Caki2 (cell line): ENCODE measurements around the gene CCND3. TPM values are rescaled to one million over a fixed set of nuclear protein-coding genes. Genes with fewer than 3 reads are reported as not detected.
"Not testable (repeated sequence)": the region's sequence is repeated elsewhere in the genome, so short reads cannot be mapped to it uniquely, and the experiment has no call there.

Experiments
- DNase-seq: peaks from one replicate; pipeline ENCODE4 v3.0.0-alpha.2; 2015; ENCODE audit warnings: low read depth
- in situ Hi-C: cut with HindIII; loops from 2 replicates; pipeline ENCODE4 v1.10.0; 2016; ENCODE audit warnings: low sequenced_read_pairs, low pct_unique_long_range_greater_than_20kb, mixed read lengths
- total RNA-seq: library from RNA; depleted of rRNA; stranded (reverse); fragments of >200 nt; shearing (Covaris generic); gene quantifications from 2 replicates; pipeline ENCODE4 v1.2.3, GENCODE V29; 2014; ENCODE audit warnings: low replicate concordance

Gene CCND3
- total RNA-seq, 1 experiment from 2014 or later, result 278 TPM

DNA sequence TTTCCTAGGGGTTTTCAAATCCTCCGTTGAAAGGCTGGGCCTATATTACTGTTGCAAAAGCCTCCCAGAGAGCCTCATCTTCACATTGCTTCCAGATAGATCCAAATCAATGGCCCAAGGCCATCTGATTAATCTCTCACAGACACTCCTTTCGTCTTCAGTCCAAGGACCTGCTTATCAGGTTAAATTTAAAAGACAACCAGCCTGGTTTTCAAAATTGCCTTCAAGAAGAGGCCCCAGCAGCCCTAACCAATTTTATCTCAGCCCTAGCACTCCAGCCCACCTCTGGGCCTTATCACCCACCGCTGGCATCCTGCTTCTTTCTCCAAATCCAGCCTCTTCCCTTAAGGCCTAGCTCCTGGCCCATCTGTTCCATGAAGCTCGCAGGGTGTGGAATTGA is 15.5 kb upstream of the CCND3 start:
- no peak for DNase-seq
- in situ Hi-C loops, result no loop called here

DNA sequence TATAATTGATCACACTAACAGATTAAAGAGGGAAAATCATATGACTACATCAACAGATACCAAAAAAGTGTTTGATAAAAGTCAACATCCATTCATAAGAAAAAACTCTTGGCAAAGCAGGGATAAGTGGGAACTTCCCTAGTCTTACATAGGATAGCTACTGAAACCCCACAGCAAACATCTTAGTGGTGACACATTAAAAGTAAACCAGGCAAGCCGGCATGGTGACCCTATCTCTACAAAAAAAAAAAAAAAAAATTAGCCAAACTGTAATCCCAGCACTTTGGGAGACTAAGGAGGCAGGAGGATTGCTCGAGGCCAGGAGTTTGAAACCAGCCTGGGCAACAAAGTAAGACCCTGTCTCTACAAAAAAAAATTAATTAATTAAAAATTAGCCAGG is 13.8 kb upstream of the CCND3 start:
- in situ Hi-C loops, result no loop called here
- DNase-seq, result no peak

DNA sequence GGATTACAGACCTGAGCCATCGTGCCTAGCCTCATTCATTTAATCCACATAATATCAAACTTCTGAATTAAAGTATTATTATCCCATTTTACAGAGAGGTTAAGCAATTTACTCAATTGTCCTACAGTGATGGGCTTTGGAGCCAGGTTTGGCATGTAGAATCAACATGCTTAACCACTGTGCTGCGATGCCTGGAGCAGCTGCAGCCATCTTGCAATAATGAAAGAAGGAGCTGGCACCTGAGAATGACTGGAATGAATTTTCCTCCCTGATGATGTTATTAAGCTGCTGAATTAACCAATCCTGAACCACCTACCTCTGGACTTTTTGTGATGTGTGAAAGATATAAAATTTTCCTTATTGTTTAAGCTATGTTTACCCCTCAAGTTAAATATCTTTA is 13.1 kb upstream of the CCND3 start:
- no peak for DNase-seq
- in situ Hi-C loops, result no loop called here

DNA sequence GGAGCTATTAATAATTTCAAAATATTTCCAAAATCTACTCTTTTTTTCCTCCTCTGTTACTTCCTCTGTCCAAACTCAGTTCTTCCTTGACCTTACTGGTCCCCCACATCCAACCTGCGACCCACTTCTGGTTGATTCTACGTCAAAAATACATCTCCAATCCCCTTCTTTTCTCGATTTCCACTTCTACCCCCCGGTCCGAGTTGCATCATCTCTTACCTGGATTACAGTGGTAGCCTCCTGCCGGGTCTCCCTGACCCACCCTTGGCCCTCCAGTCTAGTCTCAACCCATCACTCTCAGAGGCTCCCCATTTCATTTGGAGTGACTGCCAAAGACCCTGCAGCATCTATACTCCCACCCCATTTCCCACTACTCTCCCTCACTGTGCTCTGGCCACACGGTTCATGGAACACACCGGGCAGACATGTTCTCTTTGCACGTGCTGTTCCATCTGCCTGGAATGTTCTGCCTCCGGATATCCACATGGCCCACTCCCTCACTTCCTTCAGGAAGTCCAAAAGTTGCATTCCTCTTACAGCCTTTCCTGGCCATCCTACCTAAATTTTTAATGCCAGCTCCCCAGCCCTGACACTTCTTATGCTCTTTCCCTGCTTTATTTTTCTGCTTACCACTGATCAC is 6.1 kb upstream of the CCND3 start:
- in situ Hi-C loops, result loop anchor here (25.0 kb wide), 1 partner anchor 90 kb away; no protein-coding TSS in a partner anchor

DNA sequence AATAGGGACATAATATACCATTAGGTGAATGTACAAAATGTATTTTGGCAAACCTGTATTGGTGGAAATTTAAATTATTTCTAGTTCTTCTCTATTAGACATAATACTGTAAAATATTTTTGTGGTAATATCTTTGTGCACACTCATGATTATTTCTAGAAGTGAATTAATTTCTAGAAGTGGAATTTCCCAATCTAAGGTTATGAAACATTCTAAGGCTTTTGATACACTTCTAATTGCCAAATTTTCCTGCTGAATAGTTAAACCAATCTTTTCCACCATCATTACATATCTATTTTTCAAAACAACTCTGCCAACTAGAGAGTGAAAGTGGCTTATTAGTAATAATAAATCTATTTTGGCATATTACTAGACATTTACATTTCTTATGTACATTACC is 1.8 kb upstream of the CCND3 start:
- in situ Hi-C loops, result loop anchor here (25.0 kb wide), 1 partner anchor 94 kb away; no protein-coding TSS in a partner anchor
- no peak for DNase-seq

More for the DNA sequence above, 6.1 kb upstream of the CCND3 start:
- DNase-seq, result no peak

DNA sequence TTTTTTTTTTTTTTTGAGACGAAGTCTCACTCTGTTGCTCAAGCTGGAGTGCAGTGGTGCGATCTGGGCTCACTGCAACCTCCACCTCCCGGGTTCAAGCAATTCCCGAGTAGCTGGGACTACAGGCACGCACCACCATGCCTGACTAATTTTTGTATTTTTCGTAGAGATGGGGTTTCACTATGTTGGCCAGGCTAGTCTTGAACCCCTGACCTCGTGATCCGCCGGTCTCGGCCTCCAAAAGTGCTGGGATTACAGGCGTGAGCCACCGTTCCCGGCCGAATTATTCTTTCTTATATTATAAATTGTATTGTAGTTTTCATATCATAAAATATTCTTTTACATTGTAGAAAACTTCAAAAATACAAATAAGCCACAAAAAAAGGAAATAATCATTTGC is 1.3 kb upstream of the CCND3 start:
- not testable (repeated sequence) for DNase-seq
- in situ Hi-C loops, result loop anchor here (25.0 kb wide), 1 partner anchor 94 kb away; no protein-coding TSS in a partner anchor

DNA sequence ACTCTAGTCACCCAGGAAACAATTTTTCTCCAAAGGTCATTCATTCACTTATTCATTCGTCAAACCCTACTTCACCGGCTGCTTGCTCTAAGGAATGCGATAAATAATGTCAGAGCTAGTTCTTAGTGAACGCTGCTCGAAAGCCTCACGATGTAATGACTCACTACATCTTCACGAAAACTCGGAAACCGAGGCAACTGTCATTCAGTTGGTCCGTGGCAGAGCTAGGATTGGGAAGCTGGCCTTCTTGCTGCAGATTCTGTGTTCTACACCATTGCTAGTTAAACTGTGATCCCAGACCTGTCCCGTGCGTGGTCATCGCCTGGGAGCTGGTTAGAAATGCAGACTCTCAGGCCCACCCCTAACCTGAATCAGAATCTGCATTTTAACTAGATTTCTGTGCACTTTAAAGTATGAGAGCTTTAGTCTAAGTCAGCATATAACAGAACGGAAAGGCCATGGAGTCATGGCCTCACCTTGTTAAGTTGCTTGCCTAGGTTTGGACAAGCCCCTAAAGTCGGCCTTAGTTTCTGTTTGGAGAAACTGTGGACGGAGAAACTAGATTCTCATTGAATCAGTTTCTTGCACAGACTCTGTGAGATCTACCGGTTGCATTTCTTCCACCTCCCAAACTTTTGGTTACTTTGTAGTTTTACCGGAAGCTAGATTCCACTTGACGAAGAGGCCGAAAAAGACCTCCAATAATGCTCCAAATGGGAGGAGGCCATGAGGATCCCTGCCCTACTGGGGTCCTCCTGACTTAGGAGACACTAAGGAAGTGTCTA is 651 bp upstream of the CCND3 start:
- in situ Hi-C loops, result loop anchor here (25.0 kb wide), 1 partner anchor 95 kb away; no protein-coding TSS in a partner anchor
- peak; percentile 53 for DNase-seq

DNA sequence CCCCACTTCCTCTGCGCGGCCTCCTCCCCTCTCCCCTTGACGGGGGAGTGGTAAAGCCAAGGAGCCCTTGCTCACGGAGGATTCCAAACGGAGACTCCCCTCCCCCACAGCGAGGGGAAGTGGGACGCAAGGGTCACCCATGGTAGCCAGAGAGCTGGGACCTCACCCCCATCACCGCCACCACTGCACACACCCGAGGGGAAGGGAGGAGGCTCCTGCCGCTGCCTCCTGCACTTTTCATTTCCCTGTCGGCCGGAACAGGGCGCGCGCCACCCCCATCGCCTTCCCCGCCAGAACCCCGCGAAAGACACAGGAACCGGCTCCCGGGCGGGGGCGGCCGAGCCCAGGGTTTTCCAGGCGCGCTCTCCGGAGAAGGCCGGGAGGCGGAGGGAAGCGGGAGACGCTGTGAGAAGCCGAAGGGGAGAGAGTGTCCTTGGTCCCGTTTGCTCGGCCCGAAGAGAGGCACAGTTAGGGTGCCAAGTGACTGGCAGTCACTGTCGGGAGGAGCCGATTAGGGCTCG is 789 bp downstream of the CCND3 start:
- peak; percentile 61 for DNase-seq
- in situ Hi-C loops, result loop anchor here (25.0 kb wide), 1 partner anchor 96 kb away; no protein-coding TSS in a partner anchor

DNA sequence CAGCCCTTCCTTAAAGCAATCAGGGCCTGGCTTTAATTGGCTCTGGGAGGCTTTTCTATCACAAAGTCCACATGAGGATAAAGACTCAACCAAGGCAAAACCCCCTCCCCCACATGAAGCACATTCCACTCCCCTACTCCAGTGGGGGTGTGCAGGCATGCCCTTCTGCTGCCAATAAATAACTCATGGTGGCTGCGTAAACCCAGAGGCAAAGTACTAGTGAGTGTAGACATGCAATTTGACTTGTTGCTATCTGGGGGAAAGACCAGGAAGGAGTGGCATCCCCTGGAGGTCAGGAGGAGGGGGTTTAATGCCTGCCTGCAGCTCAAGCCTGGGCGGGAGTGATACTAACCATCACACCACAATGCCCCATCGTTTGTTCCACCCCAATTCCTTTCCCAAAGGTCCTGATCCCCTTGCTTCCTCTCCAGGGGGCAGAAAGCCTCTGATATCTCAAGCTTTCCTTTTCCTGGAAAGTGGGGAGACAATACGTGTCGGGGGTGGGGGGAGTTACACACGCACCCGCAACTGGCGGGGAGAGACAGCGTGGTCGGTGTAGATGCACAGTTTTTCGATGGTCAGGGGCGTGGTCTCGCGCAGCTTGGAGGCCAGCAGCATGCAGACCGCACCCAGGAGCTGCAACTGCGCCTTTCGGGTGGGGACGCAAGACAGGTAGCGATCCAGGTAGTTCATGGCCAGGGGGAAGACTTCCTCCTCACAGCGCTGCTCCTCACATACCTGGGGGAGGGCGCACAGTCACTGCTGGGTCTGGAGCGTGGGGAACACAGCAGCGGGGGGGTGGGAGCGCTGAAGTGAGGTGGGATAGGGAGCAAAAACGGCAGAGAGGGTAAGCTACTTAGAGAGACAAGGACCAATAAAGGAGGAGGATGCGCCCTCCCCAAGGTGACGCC is 1.5 kb downstream of the CCND3 start:
- in situ Hi-C loops, result loop anchor here (25.0 kb wide), 1 partner anchor 97 kb away; no protein-coding TSS in a partner anchor
- peak; percentile 51 for DNase-seq

DNA sequence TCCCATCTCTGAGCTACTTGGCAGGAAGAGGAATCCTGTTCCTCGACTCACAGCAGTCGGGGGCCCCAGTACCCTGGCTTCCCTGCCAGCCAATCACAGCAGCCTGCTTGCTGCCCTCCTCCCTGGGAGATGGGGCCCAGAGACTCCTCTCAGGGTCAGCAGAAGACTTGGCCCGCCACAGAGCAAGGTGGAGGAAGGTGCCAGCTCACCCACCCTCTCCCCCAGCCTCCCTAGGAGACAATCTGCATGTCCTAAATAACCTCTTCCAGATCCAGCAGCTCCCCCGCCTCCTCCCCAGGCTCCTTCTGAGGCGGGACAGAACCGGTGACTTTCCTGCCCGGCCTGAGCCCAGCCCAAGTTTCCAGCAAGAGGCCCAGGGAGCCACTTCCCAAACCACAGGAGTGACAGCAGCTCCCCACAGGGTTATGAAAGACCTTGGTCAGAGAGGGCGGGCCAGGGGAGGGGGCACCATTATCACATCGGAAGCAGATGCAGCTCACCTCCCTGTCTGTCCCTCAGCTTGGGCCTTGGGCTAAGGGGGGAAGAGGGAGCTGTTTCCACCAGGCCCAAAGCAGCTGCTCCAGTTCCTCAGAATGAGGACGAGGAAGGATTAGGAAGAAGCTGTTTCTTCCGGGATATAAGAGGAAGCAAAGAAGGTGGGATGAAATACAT is 2.3 kb downstream of the CCND3 start:
- peak; percentile 40 for DNase-seq
- in situ Hi-C loops, result loop anchor here (25.0 kb wide), 1 partner anchor 98 kb away; no protein-coding TSS in a partner anchor

DNA sequence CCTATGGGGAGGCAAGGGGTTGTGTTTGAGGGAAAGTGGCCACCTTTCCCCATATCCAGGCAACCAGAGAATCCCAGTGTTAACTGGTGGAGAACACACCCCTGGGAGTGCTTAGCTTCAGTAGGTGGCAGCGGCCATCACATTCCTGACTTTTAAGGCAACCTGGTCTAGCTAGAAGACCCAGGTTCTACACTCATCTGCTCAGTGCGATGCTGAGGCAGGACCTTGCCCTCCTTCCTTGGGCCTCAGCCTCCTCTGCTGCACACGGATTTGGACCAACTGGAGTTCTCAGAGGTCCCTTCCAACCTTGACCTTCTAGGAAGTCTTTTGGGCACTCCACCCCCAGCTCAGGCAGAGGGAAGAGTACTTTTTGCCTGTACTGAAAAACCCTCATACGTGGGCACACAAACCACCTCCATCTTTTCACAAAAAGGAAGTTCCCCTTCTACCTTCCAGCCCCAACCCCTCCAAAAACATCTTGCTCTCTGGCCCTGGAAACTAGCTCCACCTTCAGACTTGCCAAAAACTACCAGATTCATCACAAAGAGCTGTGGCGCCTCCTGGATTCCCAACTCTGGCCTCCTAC is 2.9 kb downstream of the CCND3 start:
- DNase-seq, result no peak
- in situ Hi-C loops, result loop anchor here (25.0 kb wide), 1 partner anchor 99 kb away; no protein-coding TSS in a partner anchor

DNA sequence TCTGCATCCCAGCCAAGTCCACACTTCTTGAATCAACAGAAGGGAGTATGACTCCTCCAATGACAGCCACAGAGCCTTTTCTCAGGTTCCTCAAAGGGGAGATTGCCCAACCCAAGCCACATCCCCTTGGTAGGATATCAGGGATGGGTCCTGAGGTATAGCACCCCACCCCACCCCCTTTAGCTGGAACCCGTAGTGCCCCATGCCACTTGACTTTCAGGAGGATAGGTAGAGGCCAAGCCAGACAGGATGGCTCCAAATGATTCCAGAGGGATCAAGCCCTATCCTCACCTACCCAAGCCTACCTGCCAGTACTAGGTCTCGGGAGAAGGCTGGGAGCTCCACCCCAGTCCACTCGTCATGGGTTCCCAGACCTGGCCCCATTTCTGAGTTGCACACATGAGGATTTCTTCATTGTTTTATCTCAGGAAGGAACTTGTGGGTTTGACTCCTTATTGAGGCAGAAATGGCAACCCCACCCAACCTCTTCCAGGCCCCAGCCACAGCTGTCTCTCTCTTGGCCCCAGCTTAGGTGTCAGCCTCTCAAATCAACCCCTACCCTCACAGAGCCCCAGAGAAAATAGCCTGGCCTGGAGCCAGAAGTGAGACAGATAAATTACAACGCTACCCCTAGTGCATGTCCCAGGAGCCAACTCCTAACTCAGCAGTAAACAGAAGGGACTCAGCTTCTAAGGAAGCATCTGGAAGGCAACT is 3.6 kb downstream of the CCND3 start:
- in situ Hi-C loops, result loop anchor here (25.0 kb wide), 1 partner anchor 99 kb away; no protein-coding TSS in a partner anchor
- DNase-seq, result no peak

DNA sequence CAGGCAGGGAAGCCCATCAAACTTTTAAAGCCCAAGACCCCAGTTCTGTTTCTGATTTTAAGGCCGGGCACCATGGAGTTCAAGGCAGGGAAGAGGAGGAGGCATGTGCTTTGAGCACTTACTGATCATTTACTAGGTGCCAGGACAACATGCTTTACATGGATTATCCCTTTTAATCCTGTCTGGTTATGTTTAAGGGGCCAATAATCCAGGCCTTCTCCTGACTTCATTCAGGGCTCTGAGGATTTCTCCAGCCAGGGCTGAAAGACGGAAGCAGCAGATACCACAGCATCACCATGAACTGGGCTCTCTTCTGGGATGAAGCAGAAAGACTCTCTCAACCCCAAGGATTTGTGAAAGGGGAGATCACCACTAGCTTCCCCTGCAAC is 4.1 kb downstream of the CCND3 start:
- DNase-seq, result no peak
- in situ Hi-C loops, result loop anchor here (25.0 kb wide), 1 partner anchor 100 kb away; no protein-coding TSS in a partner anchor

DNA sequence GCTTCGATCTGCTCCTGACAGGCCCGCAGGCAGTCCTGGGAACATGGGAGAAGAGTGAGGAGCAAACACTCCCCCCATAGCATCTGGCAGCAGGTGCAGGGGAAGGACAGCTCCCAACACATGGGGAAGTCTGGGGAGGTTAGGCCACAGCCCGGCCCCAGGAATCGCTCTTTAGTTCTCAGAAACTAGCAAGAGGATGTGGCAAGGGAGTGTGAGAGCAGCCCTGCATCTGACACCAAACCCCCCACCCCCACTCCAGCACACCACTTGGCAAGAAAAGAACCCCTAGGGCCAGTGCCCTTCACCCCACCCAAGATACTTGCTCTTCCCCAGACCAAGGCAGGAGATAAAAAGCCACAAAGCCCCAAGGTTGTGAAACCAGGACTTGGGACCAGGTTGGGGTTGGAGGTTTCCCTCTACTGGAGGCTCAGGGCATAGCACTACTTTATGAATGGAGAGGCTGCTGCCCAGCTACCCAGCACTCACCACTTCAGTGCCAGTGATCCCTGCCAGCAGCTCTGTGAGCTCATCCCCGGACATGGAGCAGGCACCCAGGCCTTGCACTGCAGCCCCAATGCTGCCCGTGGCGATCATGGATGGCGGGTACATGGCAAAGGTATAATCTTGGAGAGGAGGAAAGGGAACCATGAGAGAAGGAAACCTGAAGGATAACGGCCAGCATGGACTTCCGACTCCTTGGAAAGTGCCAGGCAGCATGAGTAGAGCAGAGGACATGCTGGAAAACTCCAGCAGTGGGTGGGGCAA is 5.4 kb downstream of the CCND3 start:
- in situ Hi-C loops, result loop anchor here (25.0 kb wide), 1 partner anchor 101 kb away; no protein-coding TSS in a partner anchor
- DNase-seq, result peak; percentile 86

DNA sequence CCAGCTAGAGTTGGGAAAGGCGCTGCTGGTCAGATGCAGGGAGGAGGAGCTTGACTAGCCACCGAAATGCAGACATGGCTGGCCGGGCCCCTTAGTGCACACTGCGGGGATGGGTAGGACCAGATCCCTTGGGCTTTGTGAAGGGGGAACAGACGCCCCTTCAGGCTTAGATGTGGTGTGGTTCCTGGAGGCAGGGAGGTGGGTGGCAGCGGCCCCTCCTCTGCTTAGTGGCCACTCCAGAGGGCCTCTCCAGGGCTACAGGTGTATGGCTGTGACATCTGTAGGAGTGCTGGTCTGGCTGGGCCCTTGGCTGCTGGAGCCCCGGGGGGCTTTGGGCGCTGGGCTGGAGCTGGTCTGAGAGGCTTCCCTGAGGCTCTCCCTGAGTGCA is 5.9 kb downstream of the CCND3 start:
- in situ Hi-C loops, result loop anchor here (25.0 kb wide), 1 partner anchor 102 kb away; no protein-coding TSS in a partner anchor
- no peak for DNase-seq

DNA sequence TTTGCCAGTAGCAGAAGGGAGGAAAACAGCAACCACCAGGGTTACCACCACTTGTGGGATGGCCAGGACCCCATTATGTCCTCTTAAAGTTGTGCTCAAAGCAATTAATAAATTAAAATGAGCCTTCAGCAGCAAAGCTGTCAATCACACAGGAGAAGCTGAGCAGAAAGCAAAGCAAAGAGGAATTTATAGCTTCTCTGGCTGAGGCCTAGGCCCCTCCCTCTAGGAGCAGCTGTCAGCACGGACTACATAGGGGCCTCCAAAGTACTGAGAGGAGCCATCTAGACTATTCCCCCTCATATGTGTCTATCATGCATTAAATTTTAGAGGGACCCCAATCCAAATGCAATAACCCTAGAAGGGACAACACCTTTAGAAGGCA is 6.4 kb downstream of the CCND3 start:
- DNase-seq, result no peak

More for the DNA sequence above, 6.4 kb downstream of the CCND3 start:
- in situ Hi-C loops, result loop anchor here (25.0 kb wide), 1 partner anchor 102 kb away; no protein-coding TSS in a partner anchor
